Keratinocyte (primary cell): ENCODE data around the gene DPP8.

ENCODE experiments used
- CTCF ChIP-seq, 3 experiments: IDR thresholded peaks in 1 of 3; conservative IDR thresholded peaks in 1 of 3; optimal IDR thresholded peaks in 1 of 3; 2 replicates in 2 of 3; 3 replicates in 1 of 3; pipeline versions ENCODE3 to v1.5.1; 2011; ENCODE audit warnings: low read length in 3 of 3, mild to moderate bottlenecking in 3 of 3, moderate library complexity in 2 of 3, control low read depth in 1 of 3, inconsistent platforms in 1 of 3; ENCODE audit not compliant: insufficient read depth in 2 of 3; ENCODE audit errors: extremely low read depth in 1 of 3
- EZH2 ChIP-seq: IDR thresholded peaks from one replicate; pipeline ENCODE4 v1.6.1; 2012; ENCODE audit warnings: inconsistent platforms, mild to moderate bottlenecking, low read length, moderate library complexity

- peak; percentile 86 to 94 (median 87) for TF ChIP-seq CTCF (optimal IDR thresholded peaks at IDR 0.05 in 1 of 3, IDR thresholded peaks at IDR 0.05 in 1 of 3, conservative IDR thresholded peaks at IDR 0.05 in 1 of 3; ENCODE audit: extremely low read depth in 1 of 3, insufficient read depth in 2 of 3, low read length in 3 of 3)
- TF ChIP-seq EZH2 = no peak
These were observed 116.5 kb downstream of the DPP8 start for GRCh38 chr15:65400760-65401610.
